HG02571 (cell line): ENCODE data around the gene KCTD10.
"Not testable (repeated sequence)": the region's sequence is repeated elsewhere in the genome, so short reads cannot be mapped to it uniquely, and the experiment has no call there.

Experiments used
- ATAC-seq: cut with Tn5 transposase; IDR thresholded peaks from one replicate; pipeline ENCODE4 v1.9.1; 2021; ENCODE audit warnings: mild to moderate bottlenecking, moderate library complexity; ENCODE audit not compliant: unreplicated experiment

The KCTD10 gene

DNA sequence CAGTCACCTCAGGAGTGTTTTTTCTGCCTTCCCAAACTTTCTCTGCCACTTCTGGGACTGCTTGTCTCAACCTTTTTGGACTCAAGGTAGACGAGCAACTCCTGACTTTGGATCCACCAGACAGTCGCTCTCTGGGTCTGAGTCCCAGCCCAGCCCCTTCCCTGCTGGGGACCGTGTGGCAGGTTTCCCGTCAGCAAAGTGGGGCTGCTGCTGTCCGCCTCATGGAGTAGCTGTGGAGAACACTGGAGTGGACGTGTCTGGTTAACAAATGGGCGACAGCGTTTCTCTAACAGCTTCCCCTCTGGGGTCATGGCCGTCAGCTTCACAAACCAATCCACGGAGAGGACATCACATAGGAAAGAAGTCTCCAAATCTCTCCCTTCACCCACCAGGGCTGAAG, 54.8 kb downstream of the KCTD10 start:
- no peak for ATAC-seq

GRCh38 chr12:109421355-109422087, 55.6 kb downstream of the KCTD10 start:
- ATAC-seq: no peak

GRCh38 chr12:109418848-109419480, 58.1 kb downstream of the KCTD10 start:
- ATAC-seq: no peak

GRCh38 chr12:109406147-109406546, 71.0 kb downstream of the KCTD10 start:
- ATAC-seq: not testable (repeated sequence)

GRCh38 chr12:109404841-109405240, 72.3 kb downstream of the KCTD10 start:
- not testable (repeated sequence) for ATAC-seq
